ENCODE measurements around the gene SENP5. TPM values are rescaled to one million over a fixed set of nuclear protein-coding genes. Genes with fewer than 3 reads are reported as not detected.
A peak's percentile ranks its signal among the peaks of the same experiment; 100 is the strongest.
"Not testable (repeated sequence)": the region's sequence is repeated elsewhere in the genome, so short reads cannot be mapped to it uniquely, and the experiment has no call there.

Gene SENP5
- total RNA-seq, 2 experiments from 2014 or later = 62.7 to 64.7 TPM

GRCh38 chr3:196835086-196835485 lies 32.6 kb upstream of the SENP5 start:
- CTCF ChIA-PET = interaction anchor here (3.7 kb wide), 1 partner anchor 107 kb away, joined by 14 read pairs; the partner anchor contains the start of gene NCBP2

DNA sequence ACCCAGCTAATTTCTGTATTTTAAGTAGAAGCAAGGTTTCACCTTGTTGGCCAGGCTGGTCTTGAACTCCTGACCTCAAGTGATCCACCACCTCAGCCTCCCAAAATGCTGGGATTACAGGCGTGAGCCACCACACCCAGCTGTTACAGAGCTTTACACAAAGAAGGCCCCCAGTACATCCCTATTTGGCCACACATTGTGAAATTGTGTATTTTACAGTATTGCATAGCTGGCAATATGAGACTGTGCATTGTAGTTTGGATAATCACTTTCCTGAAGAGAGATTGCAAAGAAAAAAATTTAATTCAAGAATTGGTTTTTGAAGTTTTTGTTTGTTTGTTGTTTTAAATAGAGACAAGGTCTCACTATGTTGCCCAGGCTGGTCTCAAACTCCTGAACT lies 31.1 kb upstream of the SENP5 start:
- H3K27me3 ChIP-seq (ENCODE audit: control insufficient read depth in 1 of 2, insufficient read depth in 2 of 2, low read length in 2 of 2); H3K27ac ChIP-seq (ENCODE audit: low read depth in 1 of 2, low read length in 2 of 2); H3K4me1 ChIP-seq (ENCODE audit: insufficient read depth, low read length); H3K4me3 Mint-ChIP-seq; H3K9me3 ChIP-seq (ENCODE audit: control insufficient read depth in 1 of 2, insufficient read depth in 1 of 2, low read length in 2 of 2); DNase-seq; H3K27me3 Mint-ChIP-seq; H3K36me3 ChIP-seq (ENCODE audit: insufficient read depth, low read length); H3K9me3 Mint-ChIP-seq; H3K4me1 Mint-ChIP-seq (ENCODE audit: low read depth); H3K36me3 Mint-ChIP-seq (ENCODE audit: low read depth); H3K27ac Mint-ChIP-seq; ATAC-seq (ENCODE audit: poor library complexity); H3K4me3 ChIP-seq (ENCODE audit: low read length): not testable (repeated sequence)
- intact Hi-C loops (cut with DNase I, micrococcal nuclease) = loop anchor here in 1 of 2 experiments (5.0 kb wide), 1 partner anchor 351 kb away; no protein-coding TSS in a partner anchor
- CTCF ChIA-PET = interaction anchor here (0.9 to 3.7 kb wide), 2 partner anchors 105 to 133 kb away, joined by 7 to 14 read pairs; partner anchors contain the start of gene NCBP2
- POLR2A ChIA-PET = interaction anchor here (1.2 kb wide), 1 partner anchor 105 kb away, joined by 3 read pairs; the partner anchor contains the start of gene NCBP2

More at GRCh38 chr3:196835086-196835485, 32.6 kb upstream of the SENP5 start:
- Mint-ChIP-seq H3K36me3 (ENCODE audit: low read depth) (peaks cover 14% of the 10 kb centered on the region), H3K27me3 (no peaks in the 10 kb centered on the region), H3K9me3 (no peaks in the 10 kb centered on the region), H3K4me3 (no peak overlapping the region), H3K27ac (no peak overlapping the region), H3K4me1 (ENCODE audit: low read depth) (no peaks in the 10 kb centered on the region)
- no peak for DNase-seq
- no peak overlapping the region for H3K27ac ChIP-seq (ENCODE audit: low read depth in 1 of 2, low read length in 2 of 2)
- no peaks in the 10 kb centered on the region for H3K9me3 ChIP-seq (ENCODE audit: control insufficient read depth in 1 of 2, insufficient read depth in 1 of 2, low read length in 2 of 2)
- H3K4me3 ChIP-seq (ENCODE audit: low read length) = no peak overlapping the region
- H3K4me1 ChIP-seq (ENCODE audit: insufficient read depth, low read length) = no peaks in the 10 kb centered on the region
- peaks cover 8% of the 10 kb centered on the region for H3K36me3 ChIP-seq (ENCODE audit: insufficient read depth, low read length)
- ATAC-seq (ENCODE audit: poor library complexity) = no peak
- POLR2A ChIA-PET = no interaction called here
- no peaks in the 10 kb centered on the region for H3K27me3 ChIP-seq (ENCODE audit: control insufficient read depth in 1 of 2, insufficient read depth in 2 of 2, low read length in 2 of 2)
- intact Hi-C loops (cut with DNase I, micrococcal nuclease) = loop anchor here in 1 of 2 experiments (5.0 kb wide), 1 partner anchor 352 kb away; no protein-coding TSS in a partner anchor
- TF ChIP-seq, protein P1, sequence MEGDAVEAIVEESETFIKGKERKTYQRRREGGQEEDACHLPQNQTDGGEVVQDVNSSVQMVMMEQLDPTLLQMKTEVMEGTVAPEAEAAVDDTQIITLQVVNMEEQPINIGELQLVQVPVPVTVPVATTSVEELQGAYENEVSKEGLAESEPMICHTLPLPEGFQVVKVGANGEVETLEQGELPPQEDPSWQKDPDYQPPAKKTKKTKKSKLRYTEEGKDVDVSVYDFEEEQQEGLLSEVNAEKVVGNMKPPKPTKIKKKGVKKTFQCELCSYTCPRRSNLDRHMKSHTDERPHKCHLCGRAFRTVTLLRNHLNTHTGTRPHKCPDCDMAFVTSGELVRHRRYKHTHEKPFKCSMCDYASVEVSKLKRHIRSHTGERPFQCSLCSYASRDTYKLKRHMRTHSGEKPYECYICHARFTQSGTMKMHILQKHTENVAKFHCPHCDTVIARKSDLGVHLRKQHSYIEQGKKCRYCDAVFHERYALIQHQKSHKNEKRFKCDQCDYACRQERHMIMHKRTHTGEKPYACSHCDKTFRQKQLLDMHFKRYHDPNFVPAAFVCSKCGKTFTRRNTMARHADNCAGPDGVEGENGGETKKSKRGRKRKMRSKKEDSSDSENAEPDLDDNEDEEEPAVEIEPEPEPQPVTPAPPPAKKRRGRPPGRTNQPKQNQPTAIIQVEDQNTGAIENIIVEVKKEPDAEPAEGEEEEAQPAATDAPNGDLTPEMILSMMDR (IDR thresholded peaks at IDR 0.05) = no peak

- H3K36me3 ChIP-seq (ENCODE audit: insufficient read depth, low read length) = no peaks in the 10 kb centered on the region
- ChIA-PET CTCF (interaction anchor here (0.7 to 3.7 kb wide), 7 partner anchors 17 to 229 kb away, joined by 3 to 14 read pairs (median 5); partner anchors contain the start of genes NCBP2 and SENP5), POLR2A (no interaction called here)
Observed at GRCh38 chr3:196837819-196838420, 29.8 kb upstream of the SENP5 start.

GRCh38 chr3:196839351-196839750 lies 28.4 kb upstream of the SENP5 start:
- H3K36me3 Mint-ChIP-seq (ENCODE audit: low read depth); H3K9me3 ChIP-seq (ENCODE audit: control insufficient read depth in 1 of 2, insufficient read depth in 1 of 2, low read length in 2 of 2); H3K4me1 ChIP-seq (ENCODE audit: insufficient read depth, low read length); ATAC-seq (ENCODE audit: poor library complexity); H3K4me3 ChIP-seq (ENCODE audit: low read length); H3K27ac ChIP-seq (ENCODE audit: low read depth in 1 of 2, low read length in 2 of 2); POLR2A ChIA-PET; H3K27ac Mint-ChIP-seq; H3K36me3 ChIP-seq (ENCODE audit: insufficient read depth, low read length); H3K27me3 ChIP-seq (ENCODE audit: control insufficient read depth in 1 of 2, insufficient read depth in 2 of 2, low read length in 2 of 2); H3K4me3 Mint-ChIP-seq; H3K9me3 Mint-ChIP-seq; H3K27me3 Mint-ChIP-seq; H3K4me1 Mint-ChIP-seq (ENCODE audit: low read depth); CTCF ChIA-PET; DNase-seq: not testable (repeated sequence)
- intact Hi-C loops (cut with DNase I, micrococcal nuclease) = loop anchor here (2.0 to 5.0 kb wide), 2 partner anchors 347 to 348 kb away; no protein-coding TSS in a partner anchor

More at GRCh38 chr3:196837819-196838420, 29.8 kb upstream of the SENP5 start:
- H3K27me3 ChIP-seq (ENCODE audit: control insufficient read depth in 1 of 2, insufficient read depth in 2 of 2, low read length in 2 of 2) = no peaks in the 10 kb centered on the region
- ATAC-seq (ENCODE audit: poor library complexity) (peak; percentile 95), DNase-seq (peak; percentile 54 to 87 (median 68))
- Mint-ChIP-seq H3K36me3 (ENCODE audit: low read depth) (no peaks in the 10 kb centered on the region), H3K9me3 (no peaks in the 10 kb centered on the region), H3K4me1 (ENCODE audit: low read depth) (no peaks in the 10 kb centered on the region), H3K4me3 (no peak overlapping the region), H3K27ac (peak overlapping the region; percentile 8), H3K27me3 (no peaks in the 10 kb centered on the region)
- no peaks in the 10 kb centered on the region for H3K9me3 ChIP-seq (ENCODE audit: control insufficient read depth in 1 of 2, insufficient read depth in 1 of 2, low read length in 2 of 2)
- intact Hi-C loops (cut with DNase I, micrococcal nuclease) = loop anchor here (1.0 to 5.0 kb wide), 3 partner anchors 132 to 349 kb away; no protein-coding TSS in a partner anchor
- H3K4me1 ChIP-seq (ENCODE audit: insufficient read depth, low read length) = no peaks in the 10 kb centered on the region
- TF ChIP-seq, protein P1 (IDR thresholded peaks at IDR 0.05) = peak; percentile 76
- H3K4me3 ChIP-seq (ENCODE audit: low read length) = no peak overlapping the region
- H3K27ac ChIP-seq (ENCODE audit: low read depth in 1 of 2, low read length in 2 of 2) = no peak overlapping the region
